IMR-90 (cell line): Measurements from ENCODE around the gene GSTO1. TPM values are rescaled to one million over a fixed set of nuclear protein-coding genes. Genes with fewer than 3 reads are reported as not detected.
A peak's percentile ranks its signal among the peaks of the same experiment; 100 is the strongest.

Experiments used
- ATAC-seq: fragments of 200-7000 bp; cut with Tn5 transposase; 2 replicates; pipeline ENCODE4 v1.9.1; 2020; ENCODE audit warnings: low read depth, mild to moderate bottlenecking, moderate library complexity
- BruUV-seq: library from RNA; stranded (reverse); fragments of 400-500 nt; replicated peaks from 2 replicates; lab custom pipeline; 2021; lab: Mats Ljungman, UMichigan
- CTCF ChIA-PET: fragments of 300-600 bp; formaldehyde crosslinking; extraction: SDS; loops from one replicate; lab custom pipeline; 2021; ENCODE audit warnings: antibody characterized with exemption; lab: Yijun Ruan, JAX
- POLR2A ChIA-PET: fragments of 300-600 bp; sonication (Branson Sonifier 250); formaldehyde crosslinking; loops from one replicate; lab custom pipeline; 2022; ENCODE audit warnings: antibody characterized with exemption; ENCODE audit not compliant: unreplicated experiment; lab: Charles Lee
- DNase-seq: peaks from one replicate; pipeline ENCODE4 v3.0.0; 2013
- H2AFZ ChIP-seq: replicated peaks from 2 replicates; pipeline ENCODE3; 2013; ENCODE audit warnings: low read length, mild to moderate bottlenecking; ENCODE audit not compliant: poor library complexity
- H2AK5ac ChIP-seq: 2 replicates; pipeline ENCODE4 v1.6.1; 2013; ENCODE audit warnings: low read depth, low read length, inconsistent platforms
- H2AK9ac ChIP-seq: replicated peaks from 2 replicates; pipeline ENCODE3; 2013; ENCODE audit warnings: mild to moderate bottlenecking, low read depth, low read length, moderate library complexity; ENCODE audit not compliant: poor library complexity
- H2BK120ac ChIP-seq: 2 replicates; pipeline ENCODE4 v1.6.1; 2013; ENCODE audit warnings: low read depth, low read length, inconsistent platforms
- H2BK15ac ChIP-seq: 3 replicates; pipeline ENCODE4 v1.6.1; 2013; ENCODE audit warnings: low read depth, low read length, inconsistent platforms
- H2BK20ac ChIP-seq: 2 replicates; pipeline ENCODE4 v1.6.1; 2013; ENCODE audit warnings: low read depth, mild to moderate bottlenecking, inconsistent platforms, low read length, moderate library complexity
- H2BK5ac ChIP-seq: 2 replicates; pipeline ENCODE4 v1.6.1; 2013; ENCODE audit warnings: mild to moderate bottlenecking, low read depth, low read length, inconsistent platforms; ENCODE audit not compliant: poor library complexity, severe bottlenecking
- H3K14ac ChIP-seq: replicated peaks from 2 replicates; pipeline ENCODE4 v1.6.1; 2013; ENCODE audit warnings: low read depth, low read length, inconsistent platforms
- H3K18ac ChIP-seq: 2 replicates; pipeline ENCODE4 v1.6.1; 2013; ENCODE audit warnings: low read depth, low read length, control low read depth
- H3K23ac ChIP-seq: 2 replicates; pipeline ENCODE4 v1.6.1; 2013; ENCODE audit warnings: low read depth, low read length, inconsistent platforms
- H3K27ac ChIP-seq: 2 replicates; pipeline ENCODE4 v1.5.1; 2013; ENCODE audit warnings: mild to moderate bottlenecking, control low read depth, low read length; ENCODE audit not compliant: insufficient read depth
- H3K27me3 ChIP-seq: 2 replicates; pipeline ENCODE4 v1.6.1; 2013; ENCODE audit warnings: low read length; ENCODE audit not compliant: control insufficient read depth, insufficient read depth
- H3K36me3 ChIP-seq: 2 replicates; pipeline ENCODE4 v1.6.1; 2013; ENCODE audit warnings: low read length, mixed read lengths; ENCODE audit not compliant: control insufficient read depth, insufficient read depth
- H3K4ac ChIP-seq: 2 replicates; pipeline ENCODE4 v1.6.1; 2013; ENCODE audit warnings: low read depth, low read length, inconsistent platforms
- H3K4me1 ChIP-seq: 2 replicates; pipeline ENCODE4 v1.6.1; 2013; ENCODE audit warnings: low read length, mixed read lengths; ENCODE audit not compliant: control insufficient read depth, insufficient read depth
- H3K4me2 ChIP-seq: 2 replicates; pipeline ENCODE4 v1.6.1; 2013; ENCODE audit warnings: low read depth, mild to moderate bottlenecking, control low read depth, low read length, moderate library complexity
- H3K4me3 ChIP-seq: 2 replicates; pipeline ENCODE4 v1.5.1; 2013; ENCODE audit warnings: low read depth, mild to moderate bottlenecking, control low read depth, low read length, moderate library complexity; ENCODE audit not compliant: insufficient read depth
- H3K56ac ChIP-seq: 2 replicates; pipeline ENCODE4 v1.6.1; 2013; ENCODE audit warnings: low read length, inconsistent platforms; ENCODE audit not compliant: insufficient read depth; ENCODE audit errors: extremely low read depth
- H3K79me1 ChIP-seq, 2 experiments: 2 replicates each; pipeline ENCODE4 v1.6.1; 2013; ENCODE audit warnings: low read length in 2 of 2, inconsistent platforms in 1 of 2, low read depth in 1 of 2
- H3K9ac ChIP-seq: 2 replicates; pipeline ENCODE4 v1.6.1; 2013; ENCODE audit warnings: low read depth, low read length, control low read depth
- H3K9me1 ChIP-seq: 2 replicates; pipeline ENCODE4 v1.6.1; 2013; ENCODE audit warnings: low read length, inconsistent platforms; ENCODE audit not compliant: insufficient read depth
- H3K9me3 ChIP-seq: 2 replicates; pipeline ENCODE4 v1.6.1; 2013; ENCODE audit warnings: low read length; ENCODE audit not compliant: control insufficient read depth, insufficient read depth
- H4K20me1 ChIP-seq: 2 replicates; pipeline ENCODE4 v1.6.1; 2013; ENCODE audit warnings: low read length, inconsistent platforms; ENCODE audit not compliant: insufficient read depth
- H4K5ac ChIP-seq: 2 replicates; pipeline ENCODE4 v1.6.1; 2013; ENCODE audit warnings: mild to moderate bottlenecking, low read depth, low read length, control low read depth
- H4K8ac ChIP-seq, 2 experiments: 2 replicates each; pipeline ENCODE4 v1.6.1; 2013; ENCODE audit warnings: low read depth in 2 of 2, low read length in 2 of 2, control low read depth in 1 of 2, inconsistent platforms in 1 of 2
- H4K91ac ChIP-seq: 2 replicates; pipeline ENCODE4 v1.6.1; 2013; ENCODE audit warnings: low read depth, low read length, inconsistent platforms; ENCODE audit not compliant: insufficient read depth
- BHLHE40 ChIP-seq: fragments of 150-350 bp; IDR thresholded peaks from 2 replicates; pipeline ENCODE4 v1.6.1; 2016; ENCODE audit warnings: mild to moderate bottlenecking, low read depth, low read length
- CEBPB ChIP-seq: IDR thresholded peaks from 2 replicates; pipeline ENCODE4 v1.6.1; 2012; ENCODE audit warnings: low read depth, low read length, improper control_type of control experiment
- CHD1 ChIP-seq: IDR thresholded peaks from 2 replicates; pipeline ENCODE4 v1.6.1; 2012; ENCODE audit warnings: low read depth, low read length, improper control_type of control experiment
- FOS ChIP-seq: fragments of 150-350 bp; IDR thresholded peaks from 2 replicates; pipeline ENCODE4 v1.6.1; 2016; ENCODE audit warnings: low read depth, low read length
- MAFK ChIP-seq: IDR thresholded peaks from 2 replicates; pipeline ENCODE4 v1.6.1; 2012; ENCODE audit warnings: low read depth, low read length, improper control_type of control experiment
- MAZ ChIP-seq: IDR thresholded peaks from 2 replicates; pipeline ENCODE4 v1.6.1; 2012; ENCODE audit warnings: low read depth, mild to moderate bottlenecking, low read length, improper control_type of control experiment, moderate library complexity, borderline replicate concordance
- MXI1 ChIP-seq: IDR thresholded peaks from 2 replicates; pipeline ENCODE4 v1.6.1; 2012; ENCODE audit warnings: low read depth, mild to moderate bottlenecking, low read length, moderate library complexity, borderline replicate concordance
- NFE2L2 ChIP-seq: fragments of 150-350 bp; IDR thresholded peaks from 2 replicates; pipeline ENCODE4 v1.6.1; 2016; ENCODE audit warnings: low read depth, mild to moderate bottlenecking, low read length
- POLR2A ChIP-seq: IDR thresholded peaks from 2 replicates; pipeline ENCODE4 v1.6.1; 2012; ENCODE audit warnings: mild to moderate bottlenecking, low read depth, low read length
- RAD21 ChIP-seq: IDR thresholded peaks from 2 replicates; pipeline ENCODE4 v1.6.1; 2012; ENCODE audit warnings: low read length, improper control_type of control experiment
- RCOR1 ChIP-seq: IDR thresholded peaks from 2 replicates; pipeline ENCODE4 v1.6.1; 2012; ENCODE audit warnings: mild to moderate bottlenecking, low read length, improper control_type of control experiment; ENCODE audit not compliant: insufficient replicate concordance
- RFX5 ChIP-seq: IDR thresholded peaks from 2 replicates; pipeline ENCODE4 v1.8.0; 2012; ENCODE audit warnings: low read depth, mild to moderate bottlenecking, low read length, moderate library complexity
- USF2 ChIP-seq: fragments of 150-350 bp; IDR thresholded peaks from 2 replicates; pipeline ENCODE4 v1.6.1; 2017; ENCODE audit warnings: mild to moderate bottlenecking, antibody characterized with exemption, low read length, low read depth
- dilution Hi-C: fragments of 300-500 bp; cut with HindIII; formaldehyde crosslinking; loops from one replicate; pipeline ENCODE4 v1.14.3; 2018; ENCODE audit warnings: low sequenced_read_pairs; ENCODE audit not compliant: unreplicated experiment
- in situ Hi-C: fragments of 300-500 bp; cut with MboI; formaldehyde crosslinking; loops from 3 replicates; pipeline ENCODE4 v1.14.3; 2019; ENCODE audit warnings: low sequenced_read_pairs, inconsistent platforms, mixed read lengths
- intact Hi-C: fragments of 100-400 bp; cut with micrococcal nuclease; formaldehyde crosslinking; loops from 2 replicates; pipeline ENCODE4 v1.10.0; 2022
- polyA plus RNA-seq, 3 experiments: library from polyadenylated mRNA; depleted of rRNA; stranded (reverse); fragments of >200 nt; gene quantifications; 2 replicates each; pipeline ENCODE4 v1.2.3, GENCODE V29; 2012; ENCODE audit warnings: low replicate concordance in 1 of 3
- total RNA-seq: library from RNA; depleted of rRNA; stranded (reverse); fragments of >200 nt; gene quantifications from 2 replicates; pipeline ENCODE4 v1.2.3, GENCODE V29; 2012
- TF ChIP-seq, protein P1 (sequence below): conservative IDR thresholded peaks from 2 replicates; pipeline ENCODE4 v1.5.1; 2012; ENCODE audit warnings: mild to moderate bottlenecking, low read depth, low read length, improper control_type of control experiment
- TF ChIP-seq, protein P2 (sequence below): fragments of 150-350 bp; IDR thresholded peaks from 2 replicates; pipeline ENCODE4 v1.6.1; 2016; ENCODE audit warnings: low read depth, mild to moderate bottlenecking, low read length, moderate library complexity, borderline replicate concordance

GSTO1 gene
- total and polyA plus RNA-seq, 2 of the 4 experiments (the other 2 are of a cell fraction) = 186 to 258 TPM

DNA sequence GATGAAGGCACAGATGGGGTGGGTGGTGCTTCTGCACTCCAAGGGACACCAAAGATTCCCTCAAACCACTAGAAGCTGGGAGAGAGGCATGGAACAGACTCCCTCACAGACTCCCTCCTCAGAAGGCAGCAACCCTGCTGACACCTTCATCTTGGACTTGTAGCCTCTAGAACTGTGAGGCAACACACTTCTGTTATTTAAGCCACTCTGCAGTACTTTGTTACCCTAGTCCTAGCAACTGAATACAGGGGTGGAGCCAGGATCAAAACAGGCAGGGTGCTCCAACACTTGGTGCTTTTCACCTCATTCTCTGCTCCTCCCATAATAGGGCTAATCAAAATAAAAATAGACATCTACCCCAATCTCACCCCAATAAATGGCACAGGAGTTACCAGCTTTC lies 2.3 kb upstream of the GSTO1 start:
- peaks cover 7% of the 10 kb centered on the region; the same call in 1 of the 2 replicates for H4K20me1 ChIP-seq
- H3K23ac ChIP-seq = no peak overlapping the region
- ATAC-seq = no peak
- no peak overlapping the region for H3K4ac ChIP-seq
- no peak overlapping the region; the same call in 1 of the 2 replicates for H2BK120ac ChIP-seq
- no peaks in the 10 kb centered on the region for H3K27me3 ChIP-seq
- H3K27ac ChIP-seq = no peak overlapping the region
- POLR2A ChIA-PET = no interaction called here
- dilution Hi-C loops (no loop called here), intact Hi-C loops (loop anchor here (5.0 kb wide), 1 partner anchor 365 kb away; no protein-coding TSS in a partner anchor), in situ Hi-C loops (no loop called here)
- H4K91ac ChIP-seq = no peak overlapping the region
- H4K5ac ChIP-seq = no peak overlapping the region
- CTCF ChIA-PET = no interaction called here
- H3K9ac ChIP-seq = no peak overlapping the region
- no TSS peak for BruUV-seq
- H2AFZ ChIP-seq = peak overlapping the region; percentile 47
- TF ChIP-seq RCOR1 (no peak), RFX5 (no peak), BHLHE40 (no peak), NFE2L2 (no peak), MAFK (no peak), FOS (no peak), MAZ (no peak), MXI1 (no peak), USF2 (no peak), CHD1 (no peak), POLR2A (no peak), CEBPB (no peak), RAD21 (no peak)
- TF ChIP-seq, protein P1, sequence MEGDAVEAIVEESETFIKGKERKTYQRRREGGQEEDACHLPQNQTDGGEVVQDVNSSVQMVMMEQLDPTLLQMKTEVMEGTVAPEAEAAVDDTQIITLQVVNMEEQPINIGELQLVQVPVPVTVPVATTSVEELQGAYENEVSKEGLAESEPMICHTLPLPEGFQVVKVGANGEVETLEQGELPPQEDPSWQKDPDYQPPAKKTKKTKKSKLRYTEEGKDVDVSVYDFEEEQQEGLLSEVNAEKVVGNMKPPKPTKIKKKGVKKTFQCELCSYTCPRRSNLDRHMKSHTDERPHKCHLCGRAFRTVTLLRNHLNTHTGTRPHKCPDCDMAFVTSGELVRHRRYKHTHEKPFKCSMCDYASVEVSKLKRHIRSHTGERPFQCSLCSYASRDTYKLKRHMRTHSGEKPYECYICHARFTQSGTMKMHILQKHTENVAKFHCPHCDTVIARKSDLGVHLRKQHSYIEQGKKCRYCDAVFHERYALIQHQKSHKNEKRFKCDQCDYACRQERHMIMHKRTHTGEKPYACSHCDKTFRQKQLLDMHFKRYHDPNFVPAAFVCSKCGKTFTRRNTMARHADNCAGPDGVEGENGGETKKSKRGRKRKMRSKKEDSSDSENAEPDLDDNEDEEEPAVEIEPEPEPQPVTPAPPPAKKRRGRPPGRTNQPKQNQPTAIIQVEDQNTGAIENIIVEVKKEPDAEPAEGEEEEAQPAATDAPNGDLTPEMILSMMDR = no peak
- TF ChIP-seq, protein P2, sequence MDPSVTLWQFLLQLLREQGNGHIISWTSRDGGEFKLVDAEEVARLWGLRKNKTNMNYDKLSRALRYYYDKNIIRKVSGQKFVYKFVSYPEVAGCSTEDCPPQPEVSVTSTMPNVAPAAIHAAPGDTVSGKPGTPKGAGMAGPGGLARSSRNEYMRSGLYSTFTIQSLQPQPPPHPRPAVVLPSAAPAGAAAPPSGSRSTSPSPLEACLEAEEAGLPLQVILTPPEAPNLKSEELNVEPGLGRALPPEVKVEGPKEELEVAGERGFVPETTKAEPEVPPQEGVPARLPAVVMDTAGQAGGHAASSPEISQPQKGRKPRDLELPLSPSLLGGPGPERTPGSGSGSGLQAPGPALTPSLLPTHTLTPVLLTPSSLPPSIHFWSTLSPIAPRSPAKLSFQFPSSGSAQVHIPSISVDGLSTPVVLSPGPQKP = no peak
- H2BK20ac ChIP-seq = peak overlapping the region; percentile 8; the same call in 1 of the 2 replicates
- 0 out of 2 replicates have a peak, but pooled peaks cover 2% of the 10 kb centered on the region for H3K9me1 ChIP-seq
- 0 out of 2 replicates have a peak, but pooled peaks cover 2% of the 10 kb centered on the region for H3K36me3 ChIP-seq
- no peak overlapping the region for H2BK5ac ChIP-seq
- no peak for DNase-seq
- no peak overlapping the region for H2AK5ac ChIP-seq
- H3K14ac ChIP-seq = no peak overlapping the region
- H2AK9ac ChIP-seq = no peak overlapping the region
- peaks cover 0 to 11% of the 10 kb centered on the region in 2 experiments; a peak in 2 of 4 replicates for H3K79me1 ChIP-seq
- H4K8ac ChIP-seq = no peak overlapping the region
- no peak overlapping the region for H3K4me2 ChIP-seq
- no peak overlapping the region for H3K56ac ChIP-seq
- no peak overlapping the region for H3K18ac ChIP-seq
- no peaks in the 10 kb centered on the region for H3K9me3 ChIP-seq
- H3K4me1 ChIP-seq = peaks cover 6% of the 10 kb centered on the region
- H3K4me3 ChIP-seq = no peak overlapping the region
- no peak overlapping the region; the same call in 2 of the 3 replicates for H2BK15ac ChIP-seq
